GM18508 (cell line): ENCODE results near the gene SELENON.
A peak's percentile ranks its signal among the peaks of the same experiment; 100 is the strongest.

Experiments used
- ATAC-seq: cut with Tn5 transposase; IDR thresholded peaks from one replicate; pipeline ENCODE4 v1.9.1; 2021; ENCODE audit warnings: moderate number of reproducible peaks; ENCODE audit not compliant: insufficient read depth, unreplicated experiment

The SELENON gene

GRCh38 chr1:25807480-25808390 lies 7.7 kb downstream of the SELENON start:
- no peak for ATAC-seq

GRCh38 chr1:25808481-25809244 lies 8.7 kb downstream of the SELENON start:
- ATAC-seq, result no peak

GRCh38 chr1:25809283-25809926 lies 9.4 kb downstream of the SELENON start:
- no peak for ATAC-seq

DNA sequence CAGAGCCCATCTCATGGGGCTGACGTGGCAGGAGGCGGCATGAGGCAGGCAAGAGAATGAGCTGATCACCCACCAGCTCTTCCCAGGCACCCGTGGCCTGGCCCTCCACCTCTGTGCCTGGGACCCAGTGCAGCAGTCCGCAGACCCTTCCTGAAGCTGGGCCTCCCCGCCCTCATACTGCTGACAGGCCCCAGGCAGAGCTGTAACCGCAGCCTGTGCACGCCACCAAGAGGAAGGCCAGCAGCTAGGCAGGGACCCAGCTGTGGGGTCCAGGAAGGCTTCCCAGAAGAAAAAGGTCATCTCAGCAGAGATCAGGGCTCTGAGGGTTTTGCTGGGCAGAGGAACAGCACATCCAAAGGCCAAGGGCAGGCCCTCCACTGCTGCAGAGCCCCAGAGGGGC lies 9.9 kb downstream of the SELENON start:
- ATAC-seq, result no peak

GRCh38 chr1:25810341-25811299 lies 10.6 kb downstream of the SELENON start:
- no peak for ATAC-seq

- no peak for ATAC-seq
These were observed 11.5 kb downstream of the SELENON start for GRCh38 chr1:25811384-25812082.

GRCh38 chr1:25813071-25813733 lies 13.2 kb downstream of the SELENON start:
- no peak for ATAC-seq

- ATAC-seq, result no peak
These were observed 13.9 kb downstream of the SELENON start for GRCh38 chr1:25813734-25814471.

- no peak for ATAC-seq
These were observed 14.6 kb downstream of the SELENON start for GRCh38 chr1:25814549-25815087.

GRCh38 chr1:25815208-25816111 lies 15.5 kb downstream of the SELENON start:
- ATAC-seq, result no peak

GRCh38 chr1:25816112-25816718 lies 16.2 kb downstream of the SELENON start:
- no peak for ATAC-seq

- ATAC-seq, result no peak
These were observed 18.0 kb downstream of the SELENON start for GRCh38 chr1:25817840-25818501.

DNA sequence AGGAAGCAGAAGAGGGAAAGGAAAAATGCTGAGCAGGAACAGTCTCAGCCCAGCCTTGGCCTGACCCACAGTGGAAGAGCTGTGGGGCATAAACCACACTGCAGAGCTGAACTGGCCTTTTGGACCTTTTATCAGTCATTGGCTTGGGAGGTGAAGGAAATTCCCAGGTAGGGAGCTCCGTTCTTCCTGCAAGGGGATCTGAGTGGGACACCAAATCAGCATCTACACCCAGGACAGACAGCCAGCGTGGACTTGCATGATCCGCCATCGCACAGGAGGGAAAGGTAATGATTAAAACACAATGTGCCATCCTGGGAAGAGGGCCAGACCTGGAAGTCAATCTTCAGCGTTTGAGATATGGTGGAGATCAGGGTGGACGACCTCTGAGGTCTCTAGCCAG lies 18.6 kb downstream of the SELENON start:
- no peak for ATAC-seq

DNA sequence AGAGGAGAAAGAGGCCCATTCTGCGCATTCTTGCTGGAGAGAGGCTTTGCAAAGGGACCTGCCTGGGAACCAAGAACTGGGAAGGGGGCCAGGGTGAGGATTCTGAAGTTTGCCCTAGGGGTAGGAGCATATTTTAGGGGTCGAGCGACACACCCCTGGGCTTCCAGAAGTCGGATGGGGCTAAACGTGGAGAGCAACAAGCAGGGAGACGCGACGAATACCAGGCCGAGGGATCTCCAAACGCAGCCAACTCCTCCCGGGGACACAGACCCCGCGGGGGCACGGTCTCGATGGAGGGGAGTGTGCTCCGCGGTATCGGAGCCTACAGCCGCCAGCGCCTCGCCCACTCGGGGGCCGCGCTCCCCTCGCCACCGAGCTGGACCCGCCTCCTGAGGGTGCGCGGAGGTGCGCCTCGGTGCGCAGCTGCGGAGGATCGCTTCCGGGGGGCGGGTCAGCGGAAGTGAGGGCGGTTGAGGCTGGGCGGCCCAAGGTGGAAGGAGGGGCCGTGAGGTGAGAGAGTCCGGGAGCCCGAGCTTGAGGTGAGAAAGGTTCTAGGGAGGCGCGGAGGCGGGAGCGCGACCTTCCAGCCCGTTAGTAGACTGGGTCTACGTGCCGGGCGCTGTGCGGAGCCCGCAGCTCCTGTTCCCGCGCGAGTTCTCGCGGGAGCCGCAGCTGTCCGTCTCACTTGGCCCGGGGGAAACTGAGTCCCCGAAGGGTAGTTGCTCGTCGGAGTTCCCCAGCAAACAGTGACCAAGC lies 19.7 kb downstream of the SELENON start, which contains the start of gene MTFR1L:
MTFR1L (plus strand) TSS at position 464 of the 756 bp plus-strand sequence. CDS start 3,151 bp downstream, outside the sequence.
- ATAC-seq, result peak; percentile 52
